SK-N-SH (cell line): Measurements from ENCODE around the gene AGAP1. TPM values are rescaled to one million over a fixed set of nuclear protein-coding genes. Genes with fewer than 3 reads are reported as not detected.

Experiments
- CTCF ChIA-PET: fragments of 300-600, 350-600 bp; formaldehyde crosslinking; extraction: SDS; loops from one replicate; lab custom pipeline; 2021; lab: Yijun Ruan, JAX
- POLR2A ChIA-PET: fragments of 350-600 bp; sonication (Branson Sonifier 250); formaldehyde crosslinking; extraction: SDS; loops from one replicate; lab custom pipeline; 2020; ENCODE audit warnings: antibody characterized with exemption, inconsistent platforms; lab: Yijun Ruan, JAX
- DNase-seq: peaks from one replicate; pipeline ENCODE4 v3.0.0; 2012
- H2AFZ ChIP-seq: fragments of 200-600 bp; sonication (generic); 2 replicates; pipeline ENCODE4 v1.8.1; 2016; ENCODE audit warnings: antibody characterized with exemption, mild to moderate bottlenecking, low read depth
- H3F3A ChIP-seq: fragments of 200-600 bp; sonication (generic); replicated peaks from 2 replicates; pipeline ENCODE3; 2016; ENCODE audit warnings: antibody characterized with exemption, mild to moderate bottlenecking; ENCODE audit not compliant: insufficient read depth
- H3K27ac ChIP-seq, 2 experiments: fragments of 200-500 bp in 1 of 2; fragments of 200-600 bp in 1 of 2; sonication (Bioruptor generic) in 1 of 2; sonication (generic), shearing (Covaris generic) in 1 of 2; 2 replicates each; pipeline versions ENCODE4 v1.5.1 to v1.6.1; 2014 to 2016; ENCODE audit warnings: low read depth in 2 of 2, inconsistent platforms in 1 of 2, low read length in 1 of 2, mild to moderate bottlenecking in 1 of 2, mixed read lengths in 1 of 2
- H3K27me3 ChIP-seq: fragments of 200-600 bp; sonication (generic), shearing (Covaris generic); 2 replicates; pipeline ENCODE4 v1.6.1; 2016; ENCODE audit warnings: mixed run types; ENCODE audit not compliant: insufficient read depth
- H3K36me3 ChIP-seq, 2 experiments: fragments of 200-500 bp in 1 of 2; fragments of 200-600 bp in 1 of 2; sonication (Bioruptor generic) in 1 of 2; sonication (generic) in 1 of 2; replicated peaks in 1 of 2; 2 replicates each; pipeline versions ENCODE3 to v1.5.1; 2014 to 2016; ENCODE audit warnings: low read length in 1 of 2, mild to moderate bottlenecking in 1 of 2; ENCODE audit not compliant: insufficient read depth in 2 of 2, control insufficient read depth in 1 of 2
- H3K4me1 ChIP-seq, 2 experiments: fragments of 200-500 bp in 1 of 2; fragments of 200-600 bp in 1 of 2; sonication (Bioruptor generic) in 1 of 2; sonication (generic), shearing (Covaris generic) in 1 of 2; 2 replicates each; pipeline versions ENCODE4 v1.5.1 to v1.6.1; 2014 to 2016; ENCODE audit warnings: low read depth in 1 of 2, low read length in 1 of 2, mixed run types in 1 of 2; ENCODE audit not compliant: insufficient read depth in 2 of 2, control insufficient read depth in 1 of 2
- H3K4me2 ChIP-seq: fragments of 200-600 bp; sonication (generic), shearing (Covaris generic); 2 replicates; pipeline ENCODE4 v1.6.1; 2017; ENCODE audit warnings: mixed run types
- H3K4me3 ChIP-seq, 2 experiments: fragments of 200-500 bp in 1 of 2; fragments of 200-600 bp in 1 of 2; sonication (Bioruptor generic) in 1 of 2; sonication (generic), shearing (Covaris generic) in 1 of 2; 2 replicates each; pipeline versions ENCODE4 v1.5.1 to v1.8.1; 2014 to 2016; ENCODE audit warnings: low read depth in 2 of 2, inconsistent platforms in 1 of 2, low read length in 1 of 2, mild to moderate bottlenecking in 1 of 2, mixed read lengths in 1 of 2, moderate library complexity in 1 of 2
- H3K79me2 ChIP-seq: fragments of 200-600 bp; sonication (generic); 2 replicates; pipeline ENCODE4 v1.8.1; 2017; ENCODE audit warnings: mild to moderate bottlenecking; ENCODE audit not compliant: insufficient read depth
- H3K9ac ChIP-seq: fragments of 200-600 bp; sonication (generic); 2 replicates; pipeline ENCODE4 v1.6.1; 2017; ENCODE audit warnings: mixed run types
- H3K9me2 ChIP-seq: fragments of 200-600 bp; sonication (generic); 2 replicates; pipeline ENCODE4 v1.6.1; 2017; ENCODE audit warnings: mixed run types
- H3K9me3 ChIP-seq: fragments of 200-600 bp; sonication (generic); 2 replicates; pipeline ENCODE4 v1.6.1; 2017; ENCODE audit warnings: mixed run types, mild to moderate bottlenecking, moderate library complexity
- H4K20me1 ChIP-seq: fragments of 200-600 bp; sonication (generic); 2 replicates; pipeline ENCODE4 v1.6.1; 2017; ENCODE audit warnings: mild to moderate bottlenecking, mixed run types; ENCODE audit not compliant: insufficient read depth
- FOSL2 ChIP-seq: IDR thresholded peaks from 2 replicates; pipeline ENCODE4 v1.4.0; 2012; ENCODE audit warnings: low read depth, mild to moderate bottlenecking, moderate library complexity, borderline replicate concordance
- GATA2 ChIP-seq: sonication (generic); formaldehyde crosslinking; IDR thresholded peaks from 2 replicates; pipeline ENCODE4 v1.5.0; 2020; ENCODE audit warnings: mild to moderate bottlenecking, missing genetic modification reagents
- JUND ChIP-seq: IDR thresholded peaks from 2 replicates; pipeline ENCODE4 v1.4.0; 2012
- MXI1 ChIP-seq: IDR thresholded peaks from 2 replicates; pipeline ENCODE4 v1.6.1; 2012; ENCODE audit warnings: mild to moderate bottlenecking, low read depth, low read length, improper control_type of control experiment
- NFIC ChIP-seq: IDR thresholded peaks from 2 replicates; pipeline ENCODE4 v1.4.0; 2012; ENCODE audit warnings: borderline replicate concordance
- POLR2AphosphoS5 ChIP-seq: IDR thresholded peaks from 2 replicates; pipeline ENCODE4 v1.6.1; 2012; ENCODE audit warnings: low read depth, low read length
- RCOR1 ChIP-seq: fragments of 150-350 bp; IDR thresholded peaks from 2 replicates; pipeline ENCODE4 v1.6.1; 2017; ENCODE audit warnings: antibody characterized with exemption, low read length
- RFX5 ChIP-seq: IDR thresholded peaks from 2 replicates; pipeline ENCODE4 v1.6.1; 2012; ENCODE audit warnings: mild to moderate bottlenecking, improper control_type of control experiment, low read length
- RXRA ChIP-seq: IDR thresholded peaks from 2 replicates; pipeline ENCODE4 v1.4.0; 2012; ENCODE audit warnings: low read depth, mild to moderate bottlenecking, borderline replicate concordance
- TEAD4 ChIP-seq: IDR thresholded peaks from 2 replicates; pipeline ENCODE4 v1.4.0; 2012; ENCODE audit warnings: mild to moderate bottlenecking, borderline replicate concordance; ENCODE audit not compliant: insufficient read depth
- YY1 ChIP-seq: IDR thresholded peaks from 2 replicates; pipeline ENCODE4 v1.4.0; 2012; ENCODE audit warnings: low read depth, mild to moderate bottlenecking
- WGBS: methylation state at CpG from one replicate; pipeline ENCODE4 v1.1.6; 2017; ENCODE audit warnings: low lambda C conversion rate; 5-methylcytosine and 5-hydroxymethylcytosine counted together
- polyA plus RNA-seq, 3 experiments: library from polyadenylated mRNA; depleted of rRNA; stranded (reverse); fragments of >200 nt; gene quantifications; 2 replicates each; pipeline ENCODE4 v1.2.3, GENCODE V29; 2012
- TF ChIP-seq, protein P1 (sequence below): IDR thresholded peaks from 2 replicates; pipeline ENCODE4 v1.4.0; 2012; ENCODE audit warnings: low read depth, borderline replicate concordance
- TF ChIP-seq, protein P2 (sequence below): fragments of 150-350 bp; IDR thresholded peaks from 2 replicates; pipeline ENCODE4 v1.6.1; 2016; ENCODE audit warnings: mild to moderate bottlenecking, low read depth, low read length
- TF ChIP-seq, protein P3 (sequence below): IDR thresholded peaks from 2 replicates; pipeline ENCODE4 v1.4.0; 2012; ENCODE audit warnings: low read depth, borderline replicate concordance
- TF ChIP-seq, protein P4 (sequence below): fragments of 200-600 bp; sonication (generic); IDR thresholded peaks from 2 replicates; pipeline ENCODE4 v1.6.1; 2017; ENCODE audit warnings: antibody characterized with exemption, mild to moderate bottlenecking, moderate library complexity

AGAP1 gene
- polyA plus RNA-seq, 1 of the 3 experiments (the other 2 are of a cell fraction) = 8.8 TPM

DNA sequence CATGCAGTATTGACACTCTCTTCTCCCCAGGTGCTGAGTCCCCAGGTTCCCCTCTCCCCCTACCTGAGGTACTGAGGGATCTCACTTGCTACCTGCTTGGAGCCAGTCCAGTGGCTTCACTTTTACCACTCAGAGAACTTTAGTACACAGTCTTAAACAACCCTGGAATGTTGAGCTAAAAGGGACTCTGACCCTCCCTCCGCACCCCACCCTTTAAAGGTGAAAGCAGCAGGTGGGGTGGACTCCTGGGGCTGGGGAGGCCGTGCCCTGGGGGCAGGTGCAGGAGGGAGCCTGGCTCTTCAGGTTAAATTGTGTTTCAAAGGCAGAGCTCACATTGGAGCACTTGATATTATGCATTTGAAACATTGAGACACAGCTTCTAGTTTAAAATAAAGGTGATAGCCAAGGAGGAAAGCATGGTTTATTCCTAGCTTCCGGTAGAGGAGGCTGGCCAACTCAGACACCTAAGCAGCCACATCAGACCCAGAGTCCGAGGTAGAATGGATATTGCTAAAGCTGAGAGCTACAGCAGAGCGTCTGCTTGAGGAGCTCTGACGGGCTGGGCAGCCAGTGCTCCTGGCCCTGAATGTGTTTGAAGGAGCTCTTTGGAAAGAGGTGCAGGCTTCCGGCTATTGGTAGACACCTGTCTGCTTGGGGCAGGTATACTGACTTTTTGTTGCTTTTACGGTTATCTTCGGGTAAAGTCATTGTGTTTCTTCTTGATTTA is 196.4 kb downstream of the AGAP1 start:
- no peak for DNase-seq
- Histone ChIP-seq H3F3A (no peaks in the 10 kb centered on the region), H3K4me2 (no peak overlapping the region), H4K20me1 (peaks cover 46% of the 10 kb centered on the region), H3K4me1 (peaks cover 0 to 10% of the 10 kb centered on the region in 2 experiments; a peak in 1 of 4 replicates), H3K4me3 (no peak overlapping the region), H3K79me2 (peaks cover 23% of the 10 kb centered on the region; the same call in 1 of the 2 replicates), H3K9ac (no peak overlapping the region), H3K9me2 (no peaks in the 10 kb centered on the region), H3K9me3 (no peaks in the 10 kb centered on the region), H2AFZ (no peak overlapping the region), H3K36me3 (no peaks in the 10 kb centered on the region), H3K27me3 (no peaks in the 10 kb centered on the region), H3K27ac (no peak overlapping the region)
- 98% methylated on average over 8 of the region's 9 CpGs for WGBS
- CTCF ChIA-PET = interaction anchor here (0.5 to 1.4 kb wide), 3 partner anchors 56 to 463 kb away, joined by 3 to 5 read pairs (median 3); no protein-coding TSS in a partner anchor
- TF ChIP-seq MXI1 = no peak
- POLR2A ChIA-PET = no interaction called here

DNA sequence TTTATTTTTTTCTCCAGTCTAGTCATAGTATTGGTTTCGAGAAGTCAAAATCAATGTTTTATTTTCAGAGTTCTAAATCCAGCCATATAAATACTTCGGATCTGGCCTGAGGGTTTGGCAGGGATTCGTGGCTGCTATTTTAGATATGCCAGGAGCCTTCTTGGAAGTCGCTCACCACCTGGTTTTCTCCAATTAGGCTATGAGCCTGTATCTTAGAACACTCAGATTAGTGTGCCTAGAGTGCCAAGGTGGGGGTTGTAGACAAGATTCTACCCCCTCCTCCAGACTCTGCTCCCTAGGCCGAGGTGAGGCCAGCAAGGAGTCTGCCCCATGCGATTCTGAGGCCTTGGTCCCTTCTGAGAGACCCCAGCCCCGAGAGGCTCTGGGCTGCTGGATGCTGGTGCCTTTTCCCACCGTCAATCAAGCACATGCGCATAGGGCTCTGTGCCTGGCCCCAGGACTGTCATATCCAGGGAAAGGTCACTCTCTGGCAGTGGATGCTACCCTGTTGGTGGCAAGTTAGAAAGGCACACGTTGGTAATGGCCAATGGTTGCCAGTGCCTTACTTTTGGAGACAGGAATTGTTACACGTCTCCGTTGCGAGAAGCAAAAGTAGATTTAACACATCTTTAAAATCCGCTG is 197.1 kb downstream of the AGAP1 start:
- Histone ChIP-seq H4K20me1 (peaks cover 42% of the 10 kb centered on the region), H3F3A (no peaks in the 10 kb centered on the region)
- POLR2A ChIA-PET = no interaction called here

DNA sequence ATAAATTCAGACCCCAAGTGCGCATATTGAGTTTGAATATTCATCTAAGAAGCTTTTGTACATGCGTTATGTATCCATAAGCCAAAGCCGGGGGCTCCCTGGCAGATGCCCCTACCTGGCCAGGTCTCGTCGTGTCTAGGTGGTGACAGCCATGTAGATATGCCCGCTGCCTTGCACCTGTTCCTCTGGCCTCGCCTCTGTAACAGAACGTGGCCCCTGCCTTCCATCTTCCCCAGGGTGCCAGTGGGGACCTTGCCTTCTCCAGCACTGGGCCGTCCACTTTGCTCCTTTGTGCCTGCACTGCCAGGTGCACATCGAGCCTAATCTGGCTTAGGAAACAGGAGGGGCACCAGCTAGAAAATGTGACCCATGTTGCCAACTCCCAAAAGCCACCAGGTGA is 198.2 kb downstream of the AGAP1 start:
- Histone ChIP-seq H3K4me1 (peaks cover 0 to 9% of the 10 kb centered on the region in 2 experiments; a peak in 1 of 4 replicates), H2AFZ (no peak overlapping the region), H3F3A (no peaks in the 10 kb centered on the region), H3K9ac (no peak overlapping the region), H3K27me3 (no peaks in the 10 kb centered on the region), H3K9me2 (no peaks in the 10 kb centered on the region), H3K4me2 (no peak overlapping the region), H3K9me3 (no peaks in the 10 kb centered on the region), H3K79me2 (peaks cover 23% of the 10 kb centered on the region; the same call in 1 of the 2 replicates), H3K4me3 (no peak overlapping the region), H3K36me3 (no peaks in the 10 kb centered on the region), H4K20me1 (peaks cover 42% of the 10 kb centered on the region), H3K27ac (no peak overlapping the region)
- no peak for DNase-seq
- WGBS = 93% methylated on average over 10 of the region's 10 CpGs
- CTCF ChIA-PET = interaction anchor here (2.3 kb wide), 1 partner anchor 54 kb away, joined by 7 read pairs; no protein-coding TSS in a partner anchor
- POLR2A ChIA-PET = no interaction called here
- TF ChIP-seq, protein P1, sequence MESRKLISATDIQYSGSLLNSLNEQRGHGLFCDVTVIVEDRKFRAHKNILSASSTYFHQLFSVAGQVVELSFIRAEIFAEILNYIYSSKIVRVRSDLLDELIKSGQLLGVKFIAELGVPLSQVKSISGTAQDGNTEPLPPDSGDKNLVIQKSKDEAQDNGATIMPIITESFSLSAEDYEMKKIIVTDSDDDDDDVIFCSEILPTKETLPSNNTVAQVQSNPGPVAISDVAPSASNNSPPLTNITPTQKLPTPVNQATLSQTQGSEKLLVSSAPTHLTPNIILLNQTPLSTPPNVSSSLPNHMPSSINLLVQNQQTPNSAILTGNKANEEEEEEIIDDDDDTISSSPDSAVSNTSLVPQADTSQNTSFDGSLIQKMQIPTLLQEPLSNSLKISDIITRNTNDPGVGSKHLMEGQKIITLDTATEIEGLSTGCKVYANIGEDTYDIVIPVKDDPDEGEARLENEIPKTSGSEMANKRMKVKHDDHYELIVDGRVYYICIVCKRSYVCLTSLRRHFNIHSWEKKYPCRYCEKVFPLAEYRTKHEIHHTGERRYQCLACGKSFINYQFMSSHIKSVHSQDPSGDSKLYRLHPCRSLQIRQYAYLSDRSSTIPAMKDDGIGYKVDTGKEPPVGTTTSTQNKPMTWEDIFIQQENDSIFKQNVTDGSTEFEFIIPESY = no peak
- TF ChIP-seq GATA2 (CRISPR knock-in tag) (no peak), RCOR1 (no peak), RXRA (no peak), FOSL2 (no peak), MXI1 (no peak), POLR2AphosphoS5 (no peak), YY1 (no peak)
- TF ChIP-seq, protein P2, sequence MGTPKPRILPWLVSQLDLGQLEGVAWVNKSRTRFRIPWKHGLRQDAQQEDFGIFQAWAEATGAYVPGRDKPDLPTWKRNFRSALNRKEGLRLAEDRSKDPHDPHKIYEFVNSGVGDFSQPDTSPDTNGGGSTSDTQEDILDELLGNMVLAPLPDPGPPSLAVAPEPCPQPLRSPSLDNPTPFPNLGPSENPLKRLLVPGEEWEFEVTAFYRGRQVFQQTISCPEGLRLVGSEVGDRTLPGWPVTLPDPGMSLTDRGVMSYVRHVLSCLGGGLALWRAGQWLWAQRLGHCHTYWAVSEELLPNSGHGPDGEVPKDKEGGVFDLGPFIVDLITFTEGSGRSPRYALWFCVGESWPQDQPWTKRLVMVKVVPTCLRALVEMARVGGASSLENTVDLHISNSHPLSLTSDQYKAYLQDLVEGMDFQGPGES = no peak
- TF ChIP-seq, protein P3, sequence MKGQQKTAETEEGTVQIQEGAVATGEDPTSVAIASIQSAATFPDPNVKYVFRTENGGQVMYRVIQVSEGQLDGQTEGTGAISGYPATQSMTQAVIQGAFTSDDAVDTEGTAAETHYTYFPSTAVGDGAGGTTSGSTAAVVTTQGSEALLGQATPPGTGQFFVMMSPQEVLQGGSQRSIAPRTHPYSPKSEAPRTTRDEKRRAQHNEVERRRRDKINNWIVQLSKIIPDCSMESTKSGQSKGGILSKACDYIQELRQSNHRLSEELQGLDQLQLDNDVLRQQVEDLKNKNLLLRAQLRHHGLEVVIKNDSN = no peak
- TF ChIP-seq, protein P4, sequence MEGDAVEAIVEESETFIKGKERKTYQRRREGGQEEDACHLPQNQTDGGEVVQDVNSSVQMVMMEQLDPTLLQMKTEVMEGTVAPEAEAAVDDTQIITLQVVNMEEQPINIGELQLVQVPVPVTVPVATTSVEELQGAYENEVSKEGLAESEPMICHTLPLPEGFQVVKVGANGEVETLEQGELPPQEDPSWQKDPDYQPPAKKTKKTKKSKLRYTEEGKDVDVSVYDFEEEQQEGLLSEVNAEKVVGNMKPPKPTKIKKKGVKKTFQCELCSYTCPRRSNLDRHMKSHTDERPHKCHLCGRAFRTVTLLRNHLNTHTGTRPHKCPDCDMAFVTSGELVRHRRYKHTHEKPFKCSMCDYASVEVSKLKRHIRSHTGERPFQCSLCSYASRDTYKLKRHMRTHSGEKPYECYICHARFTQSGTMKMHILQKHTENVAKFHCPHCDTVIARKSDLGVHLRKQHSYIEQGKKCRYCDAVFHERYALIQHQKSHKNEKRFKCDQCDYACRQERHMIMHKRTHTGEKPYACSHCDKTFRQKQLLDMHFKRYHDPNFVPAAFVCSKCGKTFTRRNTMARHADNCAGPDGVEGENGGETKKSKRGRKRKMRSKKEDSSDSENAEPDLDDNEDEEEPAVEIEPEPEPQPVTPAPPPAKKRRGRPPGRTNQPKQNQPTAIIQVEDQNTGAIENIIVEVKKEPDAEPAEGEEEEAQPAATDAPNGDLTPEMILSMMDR = no peak

More for the DNA sequence above, 197.1 kb downstream of the AGAP1 start:
- H3K9me2 ChIP-seq = no peaks in the 10 kb centered on the region
- H3K4me2 ChIP-seq = no peak overlapping the region
- H2AFZ ChIP-seq = no peak overlapping the region
- CTCF ChIA-PET = interaction anchor here (0.5 to 1.4 kb wide), 2 partner anchors 55 to 463 kb away, joined by 3 to 5 read pairs; no protein-coding TSS in a partner anchor
- no peak overlapping the region for H3K27ac ChIP-seq
- TF ChIP-seq GATA2 (CRISPR knock-in tag) = no peak
- no peak for TF ChIP-seq RFX5
- no peak for TF ChIP-seq JUND
- TF ChIP-seq NFIC = no peak
- TF ChIP-seq TEAD4 = no peak
- TF ChIP-seq MXI1 = no peak
- no peak for DNase-seq
- H3K9me3 ChIP-seq = no peaks in the 10 kb centered on the region
- H3K27me3 ChIP-seq = no peaks in the 10 kb centered on the region
- WGBS = 91% methylated on average over 10 of the region's 14 CpGs
- H3K79me2 ChIP-seq = peaks cover 23% of the 10 kb centered on the region; the same call in 1 of the 2 replicates
- H3K4me3 ChIP-seq = no peak overlapping the region
- no peak overlapping the region for H3K9ac ChIP-seq
- peaks cover 0 to 9% of the 10 kb centered on the region in 2 experiments; a peak in 1 of 4 replicates for H3K4me1 ChIP-seq
- H3K36me3 ChIP-seq = no peaks in the 10 kb centered on the region
